Inflammatory macrophage (primary cell): ENCODE measurements around the gene RAB31.

Experiments used
- DNase-seq, 2 donors: peaks; one replicate each; pipeline ENCODE4 v3.0.0-alpha.2; 2020 to 2022

The RAB31 gene

GRCh38 chr18:9738266-9738969 is 30.3 kb downstream of the RAB31 start:
- no peak for DNase-seq

- no peak for DNase-seq
Measured at GRCh38 chr18:9739516-9739915, 31.4 kb downstream of the RAB31 start.

GRCh38 chr18:9740071-9740470 is 32.0 kb downstream of the RAB31 start:
- peak; percentile 41 to 61 for DNase-seq

GRCh38 chr18:9741406-9741792 is 33.3 kb downstream of the RAB31 start:
- DNase-seq: no peak

GRCh38 chr18:9741793-9742523 is 33.9 kb downstream of the RAB31 start:
- DNase-seq: peak; percentile 20 to 32

GRCh38 chr18:9742524-9743131 is 34.5 kb downstream of the RAB31 start:
- peak in 1 of 2 donors; percentile 34 for DNase-seq

- DNase-seq: peak; percentile 85 to 95
Measured at GRCh38 chr18:9743200-9744016, 35.3 kb downstream of the RAB31 start.

GRCh38 chr18:9746958-9747357 is 38.9 kb downstream of the RAB31 start:
- DNase-seq: no peak

GRCh38 chr18:9749611-9750010 is 41.5 kb downstream of the RAB31 start:
- no peak for DNase-seq

- no peak for DNase-seq
Measured at GRCh38 chr18:9750112-9750511, 42.0 kb downstream of the RAB31 start.

- DNase-seq: peak; percentile 68 to 78
Measured at GRCh38 chr18:9750606-9751304, 42.7 kb downstream of the RAB31 start.

- no peak for DNase-seq
Measured at GRCh38 chr18:9751371-9752031, 43.4 kb downstream of the RAB31 start.

GRCh38 chr18:9753846-9754245 is 45.7 kb downstream of the RAB31 start:
- peak in 1 of 2 donors; percentile 7 for DNase-seq

GRCh38 chr18:9755110-9755509 is 47.0 kb downstream of the RAB31 start:
- no peak for DNase-seq

- peak; percentile 84 to 89 for DNase-seq
Measured at GRCh38 chr18:9755615-9756014, 47.5 kb downstream of the RAB31 start.

- DNase-seq: peak in 1 of 2 donors; percentile 11
Measured at GRCh38 chr18:9756271-9756932, 48.3 kb downstream of the RAB31 start.

- no peak for DNase-seq
Measured at GRCh38 chr18:9756933-9757470, 48.9 kb downstream of the RAB31 start.

- DNase-seq: no peak
Measured at GRCh38 chr18:9757827-9758621, 49.9 kb downstream of the RAB31 start.

- DNase-seq: peak; percentile 67 to 87
Measured at GRCh38 chr18:9758624-9759075, 50.5 kb downstream of the RAB31 start.

GRCh38 chr18:9760641-9761040 is 52.5 kb downstream of the RAB31 start:
- peak; percentile 47 to 60 for DNase-seq
